Measurements from ENCODE around the gene ITGB1BP2.
"Not testable (repeated sequence)": the region's sequence is repeated elsewhere in the genome, so short reads cannot be mapped to it uniquely, and the experiment has no call there.

The ITGB1BP2 gene

GRCh38 chrX:71269801-71270395, 31.7 kb upstream of the ITGB1BP2 start:
- no peak overlapping the region for H3K4me2 ChIP-seq (ENCODE audit: low read length, poor library complexity, severe bottlenecking)
- no peak overlapping the region for H3K18ac ChIP-seq (ENCODE audit: low read depth in 1 of 2, low read length in 2 of 2)
- no peak overlapping the region for H3K4ac ChIP-seq (ENCODE audit: low read depth in 1 of 2, low read length in 2 of 2)
- H3K23ac ChIP-seq (ENCODE audit: low read length in 2 of 2) = no peak overlapping the region
- H3K27me3 ChIP-seq (ENCODE audit: control insufficient read depth in 1 of 2, insufficient read depth in 1 of 2, low read length in 2 of 2) = no peaks in the 10 kb centered on the region
- H3K4me3 ChIP-seq (ENCODE audit: insufficient read depth in 1 of 2, low read depth in 1 of 2, low read length in 2 of 2) = no peak overlapping the region
- H4K91ac ChIP-seq (ENCODE audit: low read length) = no peak overlapping the region
- H3K4me1 ChIP-seq (ENCODE audit: control insufficient read depth, insufficient read depth, low read depth, low read length) = no peaks in the 10 kb centered on the region
- H2BK120ac ChIP-seq (ENCODE audit: low read depth, low read length) = no peak overlapping the region
- no peak overlapping the region for H2BK15ac ChIP-seq (ENCODE audit: low read depth, poor library complexity, severe bottlenecking)
- H3K79me1 ChIP-seq (replicated peaks; ENCODE audit: low read length, poor library complexity, severe bottlenecking) = no peaks in the 10 kb centered on the region
- H2AK5ac ChIP-seq (ENCODE audit: low read length, severe bottlenecking) = no peak overlapping the region
- H3K9ac ChIP-seq (ENCODE audit: low read length) = no peak overlapping the region
- no peak overlapping the region for H3K14ac ChIP-seq (ENCODE audit: low read length in 2 of 2)
- no peak overlapping the region for H3K27ac ChIP-seq (ENCODE audit: low read length, poor library complexity, severe bottlenecking)
- no peak overlapping the region for H2AFZ ChIP-seq (ENCODE audit: low read depth, low read length)
- H4K8ac ChIP-seq (ENCODE audit: low read length) = no peak overlapping the region
- H2BK12ac ChIP-seq (ENCODE audit: low read length in 2 of 2) = no peak overlapping the region
- H2BK5ac ChIP-seq (ENCODE audit: low read depth, low read length, poor library complexity, severe bottlenecking) = no peak overlapping the region
- WGBS = 99% methylated on average over 13 of the region's 19 CpGs
- no peaks in the 10 kb centered on the region for H3K36me3 ChIP-seq (ENCODE audit: control insufficient read depth in 1 of 2, insufficient read depth in 2 of 2, low read depth in 1 of 2, low read length in 2 of 2)
- peaks cover 5% of the 10 kb centered on the region for H3K9me3 ChIP-seq (ENCODE audit: control insufficient read depth, low read length)
- no peak for DNase-seq

GRCh38 chrX:71272313-71272712, 29.2 kb upstream of the ITGB1BP2 start:
- H2BK15ac ChIP-seq (ENCODE audit: low read depth, poor library complexity, severe bottlenecking); H2AK5ac ChIP-seq (ENCODE audit: low read length, severe bottlenecking); H3K9me3 ChIP-seq (ENCODE audit: control insufficient read depth, low read length); H3K27ac ChIP-seq (ENCODE audit: low read length, poor library complexity, severe bottlenecking); H2BK120ac ChIP-seq (ENCODE audit: low read depth, low read length); DNase-seq; H3K18ac ChIP-seq (ENCODE audit: low read depth in 1 of 2, low read length in 2 of 2); H2AFZ ChIP-seq (ENCODE audit: low read depth, low read length); H3K4ac ChIP-seq (ENCODE audit: low read depth in 1 of 2, low read length in 2 of 2); H3K27me3 ChIP-seq (ENCODE audit: control insufficient read depth in 1 of 2, insufficient read depth in 1 of 2, low read length in 2 of 2); H4K91ac ChIP-seq (ENCODE audit: low read length); H3K79me1 ChIP-seq (replicated peaks; ENCODE audit: low read length, poor library complexity, severe bottlenecking); H2BK12ac ChIP-seq (ENCODE audit: low read length in 2 of 2); H3K9ac ChIP-seq (ENCODE audit: low read length); H3K14ac ChIP-seq (ENCODE audit: low read length in 2 of 2); H3K4me1 ChIP-seq (ENCODE audit: control insufficient read depth, insufficient read depth, low read depth, low read length); H3K4me3 ChIP-seq (ENCODE audit: insufficient read depth in 1 of 2, low read depth in 1 of 2, low read length in 2 of 2); H3K4me2 ChIP-seq (ENCODE audit: low read length, poor library complexity, severe bottlenecking); H3K23ac ChIP-seq (ENCODE audit: low read length in 2 of 2); H3K36me3 ChIP-seq (ENCODE audit: control insufficient read depth in 1 of 2, insufficient read depth in 2 of 2, low read depth in 1 of 2, low read length in 2 of 2); H2BK5ac ChIP-seq (ENCODE audit: low read depth, low read length, poor library complexity, severe bottlenecking); H4K8ac ChIP-seq (ENCODE audit: low read length): not testable (repeated sequence)
- 97% methylated on average over 2 of the region's 2 CpGs for WGBS

GRCh38 chrX:71281300-71281699, 20.2 kb upstream of the ITGB1BP2 start:
- 98% methylated on average over 6 of the region's 11 CpGs for WGBS
- H3K23ac ChIP-seq (ENCODE audit: low read length in 2 of 2) = not testable (repeated sequence)

GRCh38 chrX:71282514-71283402, 18.8 kb upstream of the ITGB1BP2 start:
- Histone ChIP-seq H3K23ac (ENCODE audit: low read length in 2 of 2) (no peak overlapping the region), H2BK120ac (ENCODE audit: low read depth, low read length) (no peak overlapping the region), H2AFZ (ENCODE audit: low read depth, low read length) (no peak overlapping the region), H3K9ac (ENCODE audit: low read length) (peak overlapping the region; percentile 98), H3K4me1 (ENCODE audit: control insufficient read depth, insufficient read depth, low read depth, low read length) (no peaks in the 10 kb centered on the region), H3K14ac (ENCODE audit: low read length in 2 of 2) (no peak overlapping the region), H3K9me3 (ENCODE audit: control insufficient read depth, low read length) (peaks cover 6% of the 10 kb centered on the region), H3K4me2 (ENCODE audit: low read length, poor library complexity, severe bottlenecking) (peak overlapping the region; percentile 47), H3K27ac (ENCODE audit: low read length, poor library complexity, severe bottlenecking) (peak overlapping the region; percentile 97), H2AK5ac (ENCODE audit: low read length, severe bottlenecking) (no peak overlapping the region), H2BK15ac (ENCODE audit: low read depth, poor library complexity, severe bottlenecking) (no peak overlapping the region), H3K79me1 (replicated peaks; ENCODE audit: low read length, poor library complexity, severe bottlenecking) (no peaks in the 10 kb centered on the region), H3K36me3 (ENCODE audit: control insufficient read depth in 1 of 2, insufficient read depth in 2 of 2, low read depth in 1 of 2, low read length in 2 of 2) (peaks cover 2 to 13% of the 10 kb centered on the region in 2 experiments), H3K18ac (ENCODE audit: low read depth in 1 of 2, low read length in 2 of 2) (peak overlapping the region; percentile 48 to 70), H3K4ac (ENCODE audit: low read depth in 1 of 2, low read length in 2 of 2) (peak overlapping the region in 1 of 2 experiments; percentile 88), H2BK12ac (ENCODE audit: low read length in 2 of 2) (no peak overlapping the region), H4K91ac (ENCODE audit: low read length) (no peak overlapping the region), H4K8ac (ENCODE audit: low read length) (peak overlapping the region; percentile 75), H2BK5ac (ENCODE audit: low read depth, low read length, poor library complexity, severe bottlenecking) (no peak overlapping the region), H3K4me3 (ENCODE audit: insufficient read depth in 1 of 2, low read depth in 1 of 2, low read length in 2 of 2) (peak overlapping the region; percentile 42 to 71), H3K27me3 (ENCODE audit: control insufficient read depth in 1 of 2, insufficient read depth in 1 of 2, low read length in 2 of 2) (no peaks in the 10 kb centered on the region)
- 0% methylated on average over 8 of the region's 16 CpGs for WGBS
- no peak for DNase-seq

More at GRCh38 chrX:71281300-71281699, 20.2 kb upstream of the ITGB1BP2 start:
- H3K27ac ChIP-seq (ENCODE audit: low read length, poor library complexity, severe bottlenecking); DNase-seq; H3K4me3 ChIP-seq (ENCODE audit: insufficient read depth in 1 of 2, low read depth in 1 of 2, low read length in 2 of 2); H3K4me1 ChIP-seq (ENCODE audit: control insufficient read depth, insufficient read depth, low read depth, low read length); H3K4ac ChIP-seq (ENCODE audit: low read depth in 1 of 2, low read length in 2 of 2); H3K27me3 ChIP-seq (ENCODE audit: control insufficient read depth in 1 of 2, insufficient read depth in 1 of 2, low read length in 2 of 2); H2BK5ac ChIP-seq (ENCODE audit: low read depth, low read length, poor library complexity, severe bottlenecking); H2AK5ac ChIP-seq (ENCODE audit: low read length, severe bottlenecking); H2AFZ ChIP-seq (ENCODE audit: low read depth, low read length); H4K91ac ChIP-seq (ENCODE audit: low read length); H3K79me1 ChIP-seq (replicated peaks; ENCODE audit: low read length, poor library complexity, severe bottlenecking); H3K4me2 ChIP-seq (ENCODE audit: low read length, poor library complexity, severe bottlenecking); H3K9me3 ChIP-seq (ENCODE audit: control insufficient read depth, low read length); H3K14ac ChIP-seq (ENCODE audit: low read length in 2 of 2); H2BK120ac ChIP-seq (ENCODE audit: low read depth, low read length); H3K18ac ChIP-seq (ENCODE audit: low read depth in 1 of 2, low read length in 2 of 2); H2BK12ac ChIP-seq (ENCODE audit: low read length in 2 of 2); H4K8ac ChIP-seq (ENCODE audit: low read length); H2BK15ac ChIP-seq (ENCODE audit: low read depth, poor library complexity, severe bottlenecking); H3K9ac ChIP-seq (ENCODE audit: low read length): not testable (repeated sequence)
- peaks cover 0 to 10% of the 10 kb centered on the region in 2 experiments for H3K36me3 ChIP-seq (ENCODE audit: control insufficient read depth in 1 of 2, insufficient read depth in 2 of 2, low read depth in 1 of 2, low read length in 2 of 2)

Data from mesenchymal stem cell (in vitro differentiated cells and primary cell).